Activated CD8-positive, alpha-beta memory T cell treated with anti-CD3 and anti-CD28 coated beads, Interleukin-2, amount 50 U/mL, for 1 hour (primary cell): ENCODE measurements around the gene GALNS.
"Not testable (repeated sequence)": the region's sequence is repeated elsewhere in the genome, so short reads cannot be mapped to it uniquely, and the experiment has no call there.

Experiments
- DNase-seq: peaks from one replicate; pipeline ENCODE4 v3.0.0-alpha.2; 2020; ENCODE audit errors: extremely low read depth

GALNS gene, protein sequence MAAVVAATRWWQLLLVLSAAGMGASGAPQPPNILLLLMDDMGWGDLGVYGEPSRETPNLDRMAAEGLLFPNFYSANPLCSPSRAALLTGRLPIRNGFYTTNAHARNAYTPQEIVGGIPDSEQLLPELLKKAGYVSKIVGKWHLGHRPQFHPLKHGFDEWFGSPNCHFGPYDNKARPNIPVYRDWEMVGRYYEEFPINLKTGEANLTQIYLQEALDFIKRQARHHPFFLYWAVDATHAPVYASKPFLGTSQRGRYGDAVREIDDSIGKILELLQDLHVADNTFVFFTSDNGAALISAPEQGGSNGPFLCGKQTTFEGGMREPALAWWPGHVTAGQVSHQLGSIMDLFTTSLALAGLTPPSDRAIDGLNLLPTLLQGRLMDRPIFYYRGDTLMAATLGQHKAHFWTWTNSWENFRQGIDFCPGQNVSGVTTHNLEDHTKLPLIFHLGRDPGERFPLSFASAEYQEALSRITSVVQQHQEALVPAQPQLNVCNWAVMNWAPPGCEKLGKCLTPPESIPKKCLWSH

DNA sequence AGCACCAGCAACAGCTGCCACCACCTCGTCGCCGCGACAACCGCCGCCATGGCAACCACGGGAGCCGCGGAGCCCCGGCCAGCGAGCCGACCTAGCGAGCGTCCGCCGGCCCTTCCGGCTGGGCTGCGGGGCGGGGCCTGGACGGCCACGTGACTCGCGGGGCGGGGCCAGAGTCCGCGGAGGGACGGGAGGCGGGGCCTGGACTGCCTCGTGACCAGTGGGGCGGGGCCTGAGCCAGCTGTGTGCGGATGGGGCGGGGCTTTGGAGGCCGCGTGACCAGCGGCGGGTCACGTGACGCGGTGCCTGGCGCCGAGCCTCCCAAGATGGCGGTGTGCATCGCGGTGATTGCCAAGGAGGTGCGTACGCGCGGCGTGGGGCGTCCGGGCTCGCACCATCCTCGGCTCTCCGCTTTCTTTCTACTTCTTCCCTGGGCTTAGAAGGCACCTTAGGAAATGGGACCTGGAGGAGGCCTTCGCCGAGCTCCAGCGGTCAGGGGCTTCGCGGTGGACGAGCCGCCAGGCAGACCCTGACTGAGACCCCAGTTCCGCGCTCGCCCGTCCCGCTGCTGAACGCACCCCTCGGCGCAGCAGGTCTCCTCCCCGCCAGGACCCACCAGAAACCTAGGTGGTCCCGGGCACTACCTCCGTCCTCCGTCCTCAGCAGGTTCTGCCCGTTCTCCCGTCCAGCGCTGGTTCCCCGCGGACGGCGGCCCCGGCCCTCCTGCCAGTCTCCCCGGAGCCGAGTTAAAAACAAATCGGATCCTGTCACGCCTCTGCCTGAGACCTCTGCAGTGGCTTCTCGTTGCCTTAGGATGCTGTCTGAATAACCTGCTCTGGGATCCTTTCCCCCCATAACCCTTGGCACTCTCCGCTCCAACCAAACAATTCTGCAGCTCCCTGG, at the start of gene GALNS, which contains the start of gene TRAPPC2L:
GALNS (minus strand) TSS at position 120 of the 900 bp plus-strand sequence; CDS start at position 50, 70 bp downstream.
TRAPPC2L (plus strand) TSS at position 300 of the 900 bp plus-strand sequence; CDS start at position 324, 24 bp downstream.
- DNase-seq = peak; percentile 94

DNA sequence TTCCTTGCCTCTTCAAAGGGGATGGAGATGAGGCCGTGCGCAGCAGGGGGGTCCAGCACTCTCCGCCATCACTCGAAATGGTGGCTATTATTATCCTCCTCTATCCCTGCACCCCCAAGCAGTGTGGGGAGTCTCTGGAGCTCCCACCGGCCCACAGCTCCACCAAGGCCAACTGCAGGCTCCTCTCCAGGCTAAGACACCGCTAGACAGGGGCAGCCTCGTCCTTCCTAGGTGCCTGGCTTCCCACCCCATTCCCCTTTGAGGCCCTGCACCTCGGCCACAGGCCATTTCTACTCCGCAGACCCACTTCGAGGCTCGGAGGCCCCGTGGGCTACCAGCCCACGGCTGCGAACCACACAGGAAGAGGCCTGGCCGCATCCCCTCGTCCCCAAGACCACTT, 49.3 kb upstream of the GALNS start:
- DNase-seq = no peak

DNA sequence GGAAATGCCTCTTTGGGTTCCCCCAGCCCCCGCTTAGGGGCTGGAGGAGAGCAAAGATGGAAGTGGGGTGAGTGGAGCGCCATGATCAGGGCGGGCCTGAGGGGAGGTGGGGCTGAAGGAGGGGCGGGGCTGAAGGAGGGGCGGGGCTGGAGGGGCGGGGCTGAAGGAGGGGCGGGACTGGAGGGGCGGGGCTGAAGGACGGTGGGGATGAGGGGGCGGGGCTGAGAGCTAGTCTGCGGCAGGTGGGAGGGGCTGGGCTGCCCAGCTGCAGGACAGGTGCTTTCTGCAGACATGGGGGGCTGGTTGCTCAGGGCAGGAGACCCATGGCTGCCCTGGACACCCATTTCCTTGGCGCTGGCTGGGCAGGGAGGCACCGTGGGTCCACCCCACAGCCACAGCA, 48.8 kb upstream of the GALNS start:
- DNase-seq = no peak

DNA sequence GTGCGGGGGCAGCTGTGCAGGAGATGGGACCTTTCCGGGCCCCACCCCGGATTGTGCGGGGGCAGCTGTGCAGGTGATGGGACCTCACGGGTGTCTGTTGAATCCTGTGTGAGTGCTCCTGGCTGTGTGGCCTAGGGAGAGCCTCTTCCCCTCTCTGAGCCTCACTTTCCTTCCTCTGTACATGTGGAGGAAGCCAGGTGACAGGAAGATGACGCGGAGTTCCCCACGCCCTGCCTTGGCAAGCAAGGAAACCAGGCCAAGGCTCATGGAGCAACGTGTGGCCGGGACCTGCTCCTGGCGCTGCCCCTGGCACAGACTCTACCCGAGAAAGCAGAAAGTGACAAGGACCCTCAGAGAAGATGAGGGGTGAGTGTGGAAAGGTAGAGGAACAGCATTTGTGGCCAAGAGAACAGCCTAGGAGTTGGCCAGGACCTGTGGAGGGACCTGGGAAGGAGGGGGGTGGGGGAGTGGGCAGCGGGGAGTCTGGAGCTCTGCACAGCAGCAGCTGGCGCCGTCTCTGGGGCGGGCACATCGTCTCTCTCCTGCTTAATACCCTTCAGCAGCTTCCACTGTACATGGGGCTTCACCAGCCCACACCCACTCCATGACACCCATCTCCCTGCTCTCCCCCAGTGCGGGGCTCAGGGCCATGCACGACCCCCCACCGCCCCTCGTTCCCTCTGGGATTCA, 48.1 kb upstream of the GALNS start:
- no peak for DNase-seq

DNA sequence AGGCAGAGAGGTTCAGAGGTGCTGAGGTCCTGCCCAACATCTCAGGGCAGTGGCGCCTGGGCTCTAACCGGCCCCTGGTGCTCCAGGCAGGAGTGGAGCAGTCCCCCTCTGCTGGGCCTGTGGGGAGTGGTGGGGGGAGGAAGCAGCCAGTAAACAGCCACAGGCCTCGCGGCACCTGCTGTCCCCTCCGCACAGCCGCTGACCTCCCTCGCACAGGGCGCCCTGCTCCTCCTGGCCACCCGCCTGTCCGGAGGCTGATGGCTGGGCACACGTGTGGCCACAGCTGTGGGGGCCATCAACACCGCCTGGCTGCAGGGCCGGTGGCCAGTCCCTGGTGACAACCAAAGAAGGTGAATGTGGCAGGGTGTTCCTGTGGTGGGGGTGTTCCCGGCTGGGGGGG, 46.5 kb upstream of the GALNS start:
- no peak for DNase-seq

DNA sequence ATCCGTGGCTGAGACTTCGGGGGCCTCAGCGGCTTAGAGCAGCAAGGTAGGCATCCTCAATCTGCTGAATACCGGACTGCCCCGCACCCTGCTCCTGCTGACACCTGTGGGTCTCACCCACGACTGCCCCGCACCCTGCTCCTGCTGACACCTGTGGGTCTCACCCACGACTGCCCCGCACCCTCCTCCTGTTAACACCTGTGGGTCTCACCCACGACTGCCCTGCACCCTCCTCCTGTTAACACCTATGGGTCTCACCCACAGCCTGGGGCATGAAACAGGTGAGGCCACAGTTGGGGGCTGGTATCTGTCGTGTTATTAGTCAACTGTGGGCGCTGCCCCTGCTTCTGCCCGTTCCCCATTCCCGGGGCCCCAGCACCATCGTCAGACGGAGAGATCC, 46.0 kb upstream of the GALNS start:
- no peak for DNase-seq

DNA sequence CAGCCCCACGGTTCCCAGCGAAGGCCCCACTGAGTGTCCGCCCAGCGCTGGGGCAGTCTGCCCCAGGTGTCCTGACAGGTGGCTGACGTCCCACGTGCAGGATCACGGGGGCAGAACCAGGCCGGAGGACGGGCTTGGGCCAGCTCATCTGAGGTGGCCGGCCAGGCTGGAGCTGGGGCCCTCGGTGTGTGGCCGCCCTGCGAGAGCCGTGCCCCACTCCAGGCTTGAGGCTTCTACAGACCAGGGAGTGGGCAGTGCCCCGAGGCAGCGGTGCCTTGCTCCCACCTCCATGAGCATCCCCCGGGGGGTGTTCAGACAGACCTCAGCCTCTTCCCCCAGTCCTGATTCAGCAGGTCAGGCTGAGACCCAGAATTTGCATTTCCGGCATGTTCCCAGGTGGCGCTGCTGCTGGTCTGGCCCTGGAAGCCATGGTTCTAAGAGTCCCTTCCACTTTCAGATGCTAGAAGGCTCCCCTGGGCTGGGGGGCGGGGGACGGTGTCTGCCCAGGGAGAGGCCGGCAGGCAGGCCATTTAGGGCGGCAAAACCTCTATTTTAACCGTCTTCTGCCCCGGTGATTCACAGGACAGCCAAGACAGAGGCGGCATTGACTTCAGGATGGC, 45.1 kb upstream of the GALNS start:
- DNase-seq = no peak

DNA sequence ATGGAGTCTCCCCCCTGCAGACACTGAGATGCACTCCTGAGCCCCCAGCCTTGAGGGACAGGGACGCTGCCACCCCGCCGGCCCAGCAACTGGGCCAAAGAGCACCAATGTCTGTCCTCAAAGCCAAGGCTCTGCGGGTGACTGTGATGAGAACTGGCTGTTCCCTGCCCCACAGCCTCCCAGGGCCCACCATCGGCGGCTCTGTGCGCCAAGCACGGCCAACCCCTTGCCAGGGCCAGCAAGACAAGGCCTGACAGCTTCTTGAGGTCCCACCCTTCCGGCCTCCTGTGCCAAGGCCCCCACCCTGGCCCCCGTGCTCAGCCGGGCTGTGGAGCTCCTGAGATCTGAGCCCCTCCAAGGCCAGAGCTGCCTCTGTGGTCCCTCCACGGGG, 43.9 kb upstream of the GALNS start:
- DNase-seq = no peak

DNA sequence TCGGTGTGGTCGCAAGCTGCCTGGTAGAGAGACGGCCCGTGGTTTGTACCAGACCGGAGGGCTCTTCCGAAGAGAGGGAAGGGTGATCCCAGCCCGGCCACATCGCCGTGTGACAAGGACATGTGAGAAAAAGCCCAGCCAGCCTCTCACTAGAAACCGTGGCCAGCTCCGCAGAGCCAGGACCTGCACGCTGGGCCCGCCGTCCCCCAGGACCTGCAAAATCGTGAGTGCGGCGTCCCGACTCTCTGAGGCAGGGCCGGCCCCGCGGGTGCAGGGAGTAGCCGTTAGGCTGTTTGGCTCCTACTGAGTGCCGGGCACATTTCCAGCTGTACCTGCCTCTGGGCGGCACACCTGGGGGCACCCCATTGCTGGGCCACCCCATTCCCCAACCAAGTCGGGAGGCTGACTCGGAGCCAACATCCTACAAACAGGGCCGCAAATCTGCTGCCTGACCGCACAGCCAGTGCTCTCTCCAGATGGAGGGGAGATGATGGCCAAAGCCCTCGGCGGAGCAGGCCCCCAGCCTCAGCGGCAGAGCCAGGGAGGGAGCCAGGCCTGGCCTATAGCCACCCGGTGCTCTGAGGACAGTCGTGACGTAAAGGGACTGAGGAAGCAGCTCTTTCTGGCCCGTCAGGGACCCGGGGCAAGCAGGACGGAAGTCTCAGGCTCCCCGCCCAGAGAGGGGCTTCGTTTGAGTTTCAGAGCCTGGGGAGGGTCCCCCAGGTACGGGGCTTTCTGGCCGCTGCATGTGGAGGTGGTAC, 43.3 kb upstream of the GALNS start:
- DNase-seq = no peak

DNA sequence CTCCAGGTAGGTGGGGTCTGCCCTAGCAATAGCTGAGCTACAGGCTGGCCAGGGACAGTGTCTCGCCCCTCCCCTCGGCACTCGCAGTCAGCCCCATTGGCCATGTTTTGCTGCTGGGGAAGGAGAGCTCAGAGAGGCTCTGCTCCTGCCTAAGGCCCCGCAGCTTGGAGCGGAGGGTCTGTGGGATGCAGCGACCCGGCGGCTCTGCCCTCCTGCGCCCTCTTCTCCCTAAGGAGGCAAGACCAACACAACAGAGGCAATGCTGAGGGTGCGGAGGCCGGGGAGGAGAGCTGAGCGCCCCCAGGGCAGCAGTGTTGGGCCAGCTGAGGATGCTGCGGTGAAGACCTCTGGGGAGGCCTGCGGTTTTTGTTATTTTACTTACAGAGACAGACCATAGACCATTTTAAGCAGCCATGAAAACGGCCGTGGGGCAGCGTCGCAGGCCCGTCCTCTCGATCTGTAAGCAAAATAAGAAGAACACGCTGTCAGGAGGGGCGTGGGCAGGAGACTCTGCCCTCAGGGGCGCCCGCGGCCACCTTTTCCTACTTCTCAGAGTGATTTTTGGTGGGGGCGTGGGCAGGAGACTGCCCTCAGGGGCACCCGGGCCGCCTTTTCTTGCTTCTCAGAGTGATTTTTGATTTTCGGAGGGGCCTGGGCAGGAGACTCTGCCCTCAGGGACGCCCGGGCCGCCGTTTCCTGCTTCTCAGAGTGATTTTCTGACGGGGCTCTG, 41.1 kb upstream of the GALNS start:
- DNase-seq = no peak

DNA sequence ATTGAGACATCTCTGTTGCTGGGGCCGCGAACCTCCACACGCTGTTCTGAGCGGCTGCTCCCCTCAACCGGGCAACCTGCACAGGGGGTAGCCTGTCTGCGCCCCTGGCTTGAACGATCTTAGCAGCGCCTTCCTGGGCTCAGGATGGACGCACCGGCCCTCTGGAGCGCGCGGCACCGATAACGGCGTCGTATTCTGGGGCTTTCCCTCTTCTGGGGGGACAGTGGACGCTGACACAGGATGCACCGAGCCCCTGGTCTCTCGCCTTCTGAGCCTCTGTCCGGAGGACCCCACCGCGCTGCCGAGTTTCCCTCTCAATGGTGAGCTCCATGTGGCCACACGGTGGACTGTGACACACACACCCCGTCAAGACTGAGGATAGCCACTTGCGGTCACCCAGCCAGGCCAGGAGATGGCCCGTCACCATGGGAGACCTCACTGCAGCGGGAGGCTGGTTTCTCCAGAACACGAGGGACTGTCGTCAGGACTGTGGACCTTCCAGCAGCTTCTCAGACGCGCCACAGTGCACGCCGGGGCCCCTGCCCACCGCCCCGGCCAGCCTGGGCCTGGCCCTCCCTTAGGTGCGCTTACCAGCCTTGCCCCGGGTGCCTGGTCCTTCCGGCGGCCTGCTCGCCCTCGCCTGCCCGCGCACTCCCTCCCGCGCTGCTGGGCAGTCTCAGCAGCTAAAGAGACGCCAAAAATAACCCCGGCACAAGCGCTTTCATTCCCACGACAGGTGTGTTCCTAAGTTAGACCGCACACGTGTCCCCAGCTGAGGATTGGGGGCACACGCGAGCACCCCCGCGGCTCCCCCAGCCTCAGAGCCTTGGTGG, 39.7 kb upstream of the GALNS start:
- DNase-seq = no peak

DNA sequence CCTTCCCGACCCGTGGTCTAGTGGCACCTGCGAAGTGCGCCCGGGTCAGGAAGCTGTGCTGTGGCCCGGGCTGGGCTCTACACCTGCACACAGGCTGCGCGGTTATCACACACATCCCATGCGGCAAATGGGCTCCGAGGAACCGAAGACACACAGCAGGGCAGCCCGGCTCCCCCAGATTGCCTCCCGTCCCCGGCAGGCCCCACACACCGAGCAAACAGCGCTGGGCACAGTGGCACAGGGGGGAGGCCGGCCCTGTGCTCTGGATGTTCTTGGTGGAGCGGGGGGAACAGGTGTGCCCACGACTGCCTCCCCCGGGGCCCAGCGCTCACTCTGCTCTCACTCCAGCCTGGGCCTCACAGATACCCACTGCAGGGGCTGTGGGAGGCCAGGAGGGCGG, 38.6 kb upstream of the GALNS start:
- no peak for DNase-seq

DNA sequence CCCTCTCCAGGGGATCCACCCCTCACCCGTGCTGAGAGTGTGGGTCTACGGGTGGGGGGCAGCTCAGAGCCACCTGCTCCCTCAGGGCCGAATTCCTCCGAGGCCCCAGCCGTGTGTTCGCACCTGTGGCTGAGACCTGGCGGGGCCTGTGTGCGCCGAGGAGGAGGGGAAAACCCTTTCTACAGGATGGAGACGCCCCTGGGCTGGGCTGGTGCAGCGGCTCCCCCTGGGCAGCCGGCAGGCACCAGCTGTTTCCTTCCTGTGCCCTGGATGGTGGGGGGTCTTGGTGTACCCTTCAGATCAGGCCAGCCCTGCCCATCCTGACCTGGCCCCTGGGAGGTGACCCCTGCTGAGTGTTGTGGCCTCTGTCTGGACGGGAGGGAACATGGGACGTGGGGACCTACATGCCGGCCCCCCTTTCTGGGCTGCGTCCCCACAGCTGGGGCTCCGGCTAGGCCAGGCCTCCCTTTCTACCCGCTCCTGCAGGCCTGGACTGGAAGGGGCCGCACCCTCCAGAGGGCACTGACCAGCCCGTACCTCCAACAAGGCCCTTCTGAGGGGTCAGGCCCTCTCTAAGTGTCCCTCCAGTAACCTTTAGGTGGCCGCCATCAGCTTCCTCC, 38.0 kb upstream of the GALNS start:
- DNase-seq = no peak

DNA sequence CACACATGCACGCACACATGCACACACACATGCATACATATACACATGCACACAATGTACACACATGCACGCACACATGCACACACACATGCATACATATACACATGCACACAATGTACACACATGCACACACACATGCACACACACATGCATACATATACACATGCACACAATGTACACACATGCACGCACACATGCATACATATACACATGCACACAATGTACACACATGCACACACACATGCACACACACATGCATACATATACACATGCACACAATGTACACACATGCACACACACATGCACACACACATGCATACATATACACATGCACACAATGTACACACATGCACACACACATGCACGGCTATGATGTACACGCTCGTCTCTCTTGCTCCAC, 37.5 kb upstream of the GALNS start:
- not testable (repeated sequence) for DNase-seq

DNA sequence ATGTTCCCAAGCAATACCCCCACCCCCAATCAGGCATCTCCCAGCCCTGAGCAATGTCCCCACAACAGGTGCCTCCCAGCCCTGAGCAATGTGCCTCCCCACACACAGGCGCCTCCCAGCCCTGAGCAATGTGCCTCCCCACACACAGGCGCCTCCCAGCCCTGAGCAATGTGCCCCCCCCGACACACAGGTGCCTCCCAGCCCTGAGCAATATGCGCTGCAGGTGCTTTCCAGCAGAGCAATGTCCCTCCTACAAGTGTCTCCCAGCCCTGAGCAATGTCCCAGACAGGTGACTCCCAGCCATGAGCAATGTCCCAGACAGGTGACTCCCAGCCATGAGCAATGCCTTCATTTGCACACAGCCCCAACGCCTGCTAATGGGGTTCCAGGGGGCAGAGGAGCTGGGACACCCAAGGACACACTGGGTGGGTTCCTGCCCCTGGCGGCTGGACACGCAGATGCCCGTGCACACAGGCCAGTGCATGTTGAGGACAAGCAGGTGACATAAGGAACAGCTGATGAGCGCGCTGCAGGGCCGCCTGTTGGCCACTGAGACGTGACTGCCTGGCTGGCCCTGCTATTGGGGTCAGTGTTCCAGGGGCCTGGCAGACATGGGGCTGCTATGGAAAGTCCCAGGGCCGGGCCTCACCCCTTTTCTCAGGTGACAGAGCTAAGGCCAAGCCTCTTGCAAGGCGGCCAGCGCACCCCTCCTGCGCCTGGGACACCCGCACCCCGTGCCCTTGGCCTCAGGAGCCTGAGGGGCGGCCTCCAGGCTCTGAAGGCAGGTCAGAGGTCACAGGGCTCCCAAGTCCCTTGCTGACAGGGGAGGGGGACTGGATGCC, 36.6 kb upstream of the GALNS start:
- no peak for DNase-seq

DNA sequence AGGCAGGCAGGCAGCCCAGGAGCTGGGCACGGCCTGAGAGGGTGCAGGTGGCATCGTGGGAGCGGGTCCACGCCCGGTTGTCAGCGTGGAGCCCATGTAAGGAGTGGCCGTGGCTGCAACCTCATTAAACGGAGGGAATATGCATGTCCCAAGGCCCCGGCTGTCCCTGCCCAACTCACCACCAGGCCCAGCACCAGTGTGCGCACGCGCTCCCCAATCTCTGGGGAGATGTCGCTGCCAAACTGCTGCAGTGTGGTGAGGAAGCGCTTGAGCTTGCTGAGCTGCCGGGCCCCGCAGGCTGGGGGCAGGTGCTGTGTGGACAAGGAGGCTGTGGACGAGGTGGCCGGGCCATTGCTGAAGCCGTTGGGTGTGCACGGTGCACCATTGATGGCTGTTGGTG, 35.3 kb upstream of the GALNS start:
- no peak for DNase-seq

DNA sequence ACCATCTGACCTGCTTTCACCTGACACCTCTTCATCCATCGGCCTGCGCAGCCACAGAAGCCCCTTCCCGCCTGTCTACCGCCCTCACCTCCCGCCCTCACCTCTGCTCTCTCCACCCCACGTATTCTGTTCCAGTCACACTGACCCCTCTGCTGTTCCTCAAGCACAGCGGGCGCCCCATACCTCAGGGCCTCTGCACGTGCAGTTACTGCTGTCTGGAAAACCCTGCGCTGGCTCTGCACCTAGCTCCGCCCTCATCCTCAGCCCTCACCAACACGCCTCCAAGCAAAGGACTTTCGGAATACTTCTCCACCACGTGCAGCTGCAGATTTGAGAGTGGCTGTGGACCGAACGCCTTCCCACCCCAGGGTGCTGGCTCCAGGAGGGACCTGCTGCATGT, 34.3 kb upstream of the GALNS start:
- no peak for DNase-seq
